ENCODE measurements around the gene ZNF410.

DNA sequence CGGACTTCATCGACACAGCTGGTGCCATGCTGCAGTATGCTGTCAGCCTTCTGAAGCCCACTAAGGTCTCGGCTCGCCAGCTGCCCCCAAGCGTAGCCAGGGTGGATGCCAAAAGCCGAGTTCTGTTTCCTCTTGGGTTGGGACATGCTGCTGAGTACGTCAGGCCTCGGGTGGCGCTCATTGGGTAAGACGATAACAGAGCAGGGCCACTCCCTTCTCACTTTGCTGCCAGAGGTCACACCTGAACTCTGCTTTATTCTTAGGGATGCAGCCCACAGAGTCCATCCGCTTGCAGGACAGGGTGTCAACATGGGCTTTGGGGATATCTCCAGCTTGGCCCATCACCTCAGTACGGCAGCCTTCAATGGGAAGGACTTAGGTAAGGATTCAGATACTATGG lies 74.5 kb downstream of the ZNF410 start:
- TF ChIP-seq, protein P1, sequence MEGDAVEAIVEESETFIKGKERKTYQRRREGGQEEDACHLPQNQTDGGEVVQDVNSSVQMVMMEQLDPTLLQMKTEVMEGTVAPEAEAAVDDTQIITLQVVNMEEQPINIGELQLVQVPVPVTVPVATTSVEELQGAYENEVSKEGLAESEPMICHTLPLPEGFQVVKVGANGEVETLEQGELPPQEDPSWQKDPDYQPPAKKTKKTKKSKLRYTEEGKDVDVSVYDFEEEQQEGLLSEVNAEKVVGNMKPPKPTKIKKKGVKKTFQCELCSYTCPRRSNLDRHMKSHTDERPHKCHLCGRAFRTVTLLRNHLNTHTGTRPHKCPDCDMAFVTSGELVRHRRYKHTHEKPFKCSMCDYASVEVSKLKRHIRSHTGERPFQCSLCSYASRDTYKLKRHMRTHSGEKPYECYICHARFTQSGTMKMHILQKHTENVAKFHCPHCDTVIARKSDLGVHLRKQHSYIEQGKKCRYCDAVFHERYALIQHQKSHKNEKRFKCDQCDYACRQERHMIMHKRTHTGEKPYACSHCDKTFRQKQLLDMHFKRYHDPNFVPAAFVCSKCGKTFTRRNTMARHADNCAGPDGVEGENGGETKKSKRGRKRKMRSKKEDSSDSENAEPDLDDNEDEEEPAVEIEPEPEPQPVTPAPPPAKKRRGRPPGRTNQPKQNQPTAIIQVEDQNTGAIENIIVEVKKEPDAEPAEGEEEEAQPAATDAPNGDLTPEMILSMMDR (IDR thresholded peaks at IDR 0.05; ENCODE audit: low read depth, low read length) = no peak
- TF ChIP-seq MYC (IDR thresholded peaks at IDR 0.05; ENCODE audit: low read depth, low read length) (no peak), POLR2A (IDR thresholded peaks at IDR 0.05; ENCODE audit: extremely low read depth, insufficient read length) (no peak)
- TF ChIP-seq, protein P2, sequence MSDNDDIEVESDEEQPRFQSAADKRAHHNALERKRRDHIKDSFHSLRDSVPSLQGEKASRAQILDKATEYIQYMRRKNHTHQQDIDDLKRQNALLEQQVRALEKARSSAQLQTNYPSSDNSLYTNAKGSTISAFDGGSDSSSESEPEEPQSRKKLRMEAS (IDR thresholded peaks at IDR 0.05; ENCODE audit: low read depth, low read length) = no peak

All from NB4 (cell line).